MM.1S (cell line): ENCODE measurements around the gene RUSC2.
"Not testable (repeated sequence)": the region's sequence is repeated elsewhere in the genome, so short reads cannot be mapped to it uniquely, and the experiment has no call there.

Experiments
- EZH2 ChIP-seq: fragments of 300-600 bp; sonication (generic); optimal IDR thresholded peaks from 2 replicates; pipeline ENCODE3; 2017; ENCODE audit warnings: low read depth, mild to moderate bottlenecking, antibody characterized with exemption, low read length, mixed read lengths
- EZH2phosphoT487 ChIP-seq: fragments of 300-600 bp; sonication (generic); IDR thresholded peaks from 2 replicates; pipeline ENCODE4 v1.6.1; 2018; ENCODE audit warnings: antibody characterized with exemption, low read length
- TF ChIP-seq, protein P1 (sequence below): fragments of 300-600 bp; sonication (generic); IDR thresholded peaks from 2 replicates; pipeline ENCODE4 v1.5.1; 2016; ENCODE audit warnings: antibody characterized with exemption, low read length, mixed read lengths

GRCh38 chr9:35493119-35493518 lies 3.2 kb downstream of the RUSC2 start:
- TF ChIP-seq, protein P1, sequence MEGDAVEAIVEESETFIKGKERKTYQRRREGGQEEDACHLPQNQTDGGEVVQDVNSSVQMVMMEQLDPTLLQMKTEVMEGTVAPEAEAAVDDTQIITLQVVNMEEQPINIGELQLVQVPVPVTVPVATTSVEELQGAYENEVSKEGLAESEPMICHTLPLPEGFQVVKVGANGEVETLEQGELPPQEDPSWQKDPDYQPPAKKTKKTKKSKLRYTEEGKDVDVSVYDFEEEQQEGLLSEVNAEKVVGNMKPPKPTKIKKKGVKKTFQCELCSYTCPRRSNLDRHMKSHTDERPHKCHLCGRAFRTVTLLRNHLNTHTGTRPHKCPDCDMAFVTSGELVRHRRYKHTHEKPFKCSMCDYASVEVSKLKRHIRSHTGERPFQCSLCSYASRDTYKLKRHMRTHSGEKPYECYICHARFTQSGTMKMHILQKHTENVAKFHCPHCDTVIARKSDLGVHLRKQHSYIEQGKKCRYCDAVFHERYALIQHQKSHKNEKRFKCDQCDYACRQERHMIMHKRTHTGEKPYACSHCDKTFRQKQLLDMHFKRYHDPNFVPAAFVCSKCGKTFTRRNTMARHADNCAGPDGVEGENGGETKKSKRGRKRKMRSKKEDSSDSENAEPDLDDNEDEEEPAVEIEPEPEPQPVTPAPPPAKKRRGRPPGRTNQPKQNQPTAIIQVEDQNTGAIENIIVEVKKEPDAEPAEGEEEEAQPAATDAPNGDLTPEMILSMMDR = not testable (repeated sequence)
- not testable (repeated sequence) for TF ChIP-seq EZH2, EZH2phosphoT487
